Spleen (tissue), 7 donors: Measurements from ENCODE around the gene CROCC2.

Experiments used
- CTCF ChIP-seq, 11 experiments: fragments of 200-600 bp in 7 of 11; fragments of 450-650 bp in 4 of 11; sonication (generic) in 4 of 11; IDR thresholded peaks in 8 of 11; conservative IDR thresholded peaks in 3 of 11; 1 replicate in 7 of 11; 2 replicates in 4 of 11; pipeline versions ENCODE4 v1.4.0 to v1.8.0; 2016 to 2021; ENCODE audit warnings: antibody characterized with exemption in 11 of 11, inconsistent platforms in 4 of 11, mild to moderate bottlenecking in 1 of 11
- POLR2A ChIP-seq, 3 donors: fragments of 450-650 bp; IDR thresholded peaks; one replicate each; pipeline ENCODE4 v1.5.1; 2017; ENCODE audit warnings: antibody characterized with exemption in 3 of 3, mild to moderate bottlenecking in 1 of 3
- POLR2AphosphoS5 ChIP-seq, 3 donors: sonication (generic); formaldehyde crosslinking; IDR thresholded peaks; one replicate each; pipeline ENCODE4 v1.5.1; 2017; ENCODE audit warnings: antibody characterized with exemption in 3 of 3
- donor health status: DM: no; HTN: no; CAD: no; lungs with moderate emphysema.
- donor health status: DM: no; HTN: no; CAD: no.
- donor health status: DM: no; HTN: no; CAD: no.

GRCh38 chr2:240951045-240951594 lies 45.0 kb downstream of the CROCC2 start:
- no peak for TF ChIP-seq CTCF (IDR thresholded peaks at IDR 0.05 in 8 of 11, conservative IDR thresholded peaks at IDR 0.05 in 3 of 11)
- no peak for TF ChIP-seq POLR2A (IDR thresholded peaks at IDR 0.05)
- TF ChIP-seq POLR2AphosphoS5 (IDR thresholded peaks at IDR 0.05) = no peak
